ENCODE measurements around the gene EP400.

Gene EP400

DNA sequence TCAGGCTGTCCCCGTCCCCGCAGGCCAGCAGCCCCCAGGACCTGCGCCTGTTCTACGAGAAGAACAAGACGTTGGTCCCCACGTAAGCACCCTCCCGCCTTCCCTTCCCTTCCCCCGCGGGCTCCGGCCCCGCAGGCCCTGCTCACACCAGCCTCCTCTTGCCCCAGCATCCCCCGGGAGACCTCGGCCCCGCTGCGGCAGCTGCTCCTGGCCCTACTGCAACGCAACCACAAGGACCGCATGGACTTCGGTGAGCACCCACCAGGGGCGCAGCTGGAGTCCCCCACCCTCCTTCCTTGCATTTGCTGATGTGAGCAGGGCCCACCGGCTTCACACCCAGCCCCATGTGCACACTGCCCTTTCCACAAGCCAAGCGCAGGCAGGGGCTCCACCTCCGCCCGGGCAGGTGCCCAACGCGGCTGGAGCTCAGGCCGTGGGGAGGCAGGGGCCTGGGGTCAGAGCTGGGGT, 40.0 kb upstream of the EP400 start:
- CTCF ChIA-PET = no interaction called here

DNA sequence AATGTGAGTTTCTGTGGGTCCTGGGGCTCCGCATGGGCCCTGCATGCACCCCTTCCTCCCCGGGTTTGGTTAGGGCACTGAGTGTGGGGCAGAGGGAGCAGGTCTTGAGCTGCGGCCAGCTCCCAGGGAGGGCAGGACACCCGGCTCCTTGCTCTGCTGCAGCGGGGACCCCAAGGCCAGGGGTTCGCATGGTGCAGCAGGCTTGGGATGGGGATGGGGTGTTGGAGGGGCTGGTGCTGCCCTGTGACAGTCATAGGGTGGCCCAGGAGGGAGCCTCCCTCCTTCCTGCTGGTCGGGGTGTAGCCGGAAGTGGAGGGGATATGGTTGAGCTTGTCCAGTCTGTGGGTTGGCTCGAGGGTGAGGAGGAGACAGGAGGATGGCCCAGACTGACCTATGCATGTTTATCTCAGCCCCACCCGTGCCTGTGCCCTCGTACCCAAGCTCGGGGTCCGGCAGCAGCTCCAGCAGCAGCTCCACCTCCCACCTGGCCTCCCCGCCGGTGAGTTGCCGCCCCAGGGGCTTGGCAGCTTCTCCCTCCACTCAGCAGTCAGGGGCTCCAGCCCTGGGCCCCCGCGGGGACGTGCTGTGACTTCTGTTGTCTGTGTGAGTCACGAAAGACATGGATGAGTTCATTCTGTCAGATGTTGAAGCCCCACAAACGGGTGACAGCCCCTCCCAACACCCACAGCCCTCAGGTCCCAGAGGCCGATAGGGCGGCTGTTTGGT, 39.3 kb upstream of the EP400 start:
- no peak for DNase-seq
- no peak overlapping the region for H3K4me3 ChIP-seq (ENCODE audit: control insufficient read depth in 1 of 7, extremely low read depth in 1 of 7, insufficient read depth in 4 of 7, low read depth in 2 of 7, low read length in 6 of 7)
- no peaks in the 10 kb centered on the region for H3K27me3 ChIP-seq (replicated peaks in 2 of 5; ENCODE audit: control insufficient read depth in 4 of 5, insufficient read depth in 5 of 5, low read length in 4 of 5)
- WGBS (ENCODE audit: insufficient coverage) = 97% methylated on average over 15 of the region's 23 CpGs
- ChIA-PET POLR2A (no interaction called here), CTCF (interaction anchor here (1.3 kb wide), 1 partner anchor 17 kb away, joined by 3 read pairs; no protein-coding TSS in a partner anchor)
- no peaks in the 10 kb centered on the region for H3K9me3 ChIP-seq (ENCODE audit: control extremely low read depth in 1 of 5, control insufficient read depth in 4 of 5, insufficient read depth in 2 of 5, low read depth in 1 of 5, low read length in 4 of 5)
- H3K27ac ChIP-seq (ENCODE audit: insufficient read depth in 1 of 2, low read depth in 1 of 2, low read length in 2 of 2, poor library complexity in 1 of 2, severe bottlenecking in 2 of 2) = no peak overlapping the region
- peaks cover 12 to 86% (median 54%) of the 10 kb centered on the region in 4 experiments for H3K36me3 ChIP-seq (ENCODE audit: control insufficient read depth in 4 of 4, insufficient read depth in 4 of 4, low read length in 3 of 4)
- H3K4me1 ChIP-seq (ENCODE audit: control extremely low read depth in 1 of 4, control insufficient read depth in 4 of 4, insufficient read depth in 4 of 4, low read length in 3 of 4) = no peaks in the 10 kb centered on the region

More for the DNA sequence above, 40.0 kb upstream of the EP400 start:
- Histone ChIP-seq H3K27ac (ENCODE audit: insufficient read depth in 1 of 2, low read depth in 1 of 2, low read length in 2 of 2, poor library complexity in 1 of 2, severe bottlenecking in 2 of 2) (no peak overlapping the region), H3K9me3 (ENCODE audit: control extremely low read depth in 1 of 5, control insufficient read depth in 4 of 5, insufficient read depth in 2 of 5, low read depth in 1 of 5, low read length in 4 of 5) (no peaks in the 10 kb centered on the region), H3K4me1 (ENCODE audit: control extremely low read depth in 1 of 4, control insufficient read depth in 4 of 4, insufficient read depth in 4 of 4, low read length in 3 of 4) (no peaks in the 10 kb centered on the region), H3K4me3 (ENCODE audit: control insufficient read depth in 1 of 7, extremely low read depth in 1 of 7, insufficient read depth in 4 of 7, low read depth in 2 of 7, low read length in 6 of 7) (no peak overlapping the region), H3K27me3 (replicated peaks in 2 of 5; ENCODE audit: control insufficient read depth in 4 of 5, insufficient read depth in 5 of 5, low read length in 4 of 5) (no peaks in the 10 kb centered on the region), H3K36me3 (ENCODE audit: control insufficient read depth in 4 of 4, insufficient read depth in 4 of 4, low read length in 3 of 4) (peaks cover 12 to 84% (median 48%) of the 10 kb centered on the region in 4 experiments)
- DNase-seq = no peak
- 98% methylated on average over 26 of the region's 26 CpGs for WGBS (ENCODE audit: insufficient coverage)
- POLR2A ChIA-PET = no interaction called here

DNA sequence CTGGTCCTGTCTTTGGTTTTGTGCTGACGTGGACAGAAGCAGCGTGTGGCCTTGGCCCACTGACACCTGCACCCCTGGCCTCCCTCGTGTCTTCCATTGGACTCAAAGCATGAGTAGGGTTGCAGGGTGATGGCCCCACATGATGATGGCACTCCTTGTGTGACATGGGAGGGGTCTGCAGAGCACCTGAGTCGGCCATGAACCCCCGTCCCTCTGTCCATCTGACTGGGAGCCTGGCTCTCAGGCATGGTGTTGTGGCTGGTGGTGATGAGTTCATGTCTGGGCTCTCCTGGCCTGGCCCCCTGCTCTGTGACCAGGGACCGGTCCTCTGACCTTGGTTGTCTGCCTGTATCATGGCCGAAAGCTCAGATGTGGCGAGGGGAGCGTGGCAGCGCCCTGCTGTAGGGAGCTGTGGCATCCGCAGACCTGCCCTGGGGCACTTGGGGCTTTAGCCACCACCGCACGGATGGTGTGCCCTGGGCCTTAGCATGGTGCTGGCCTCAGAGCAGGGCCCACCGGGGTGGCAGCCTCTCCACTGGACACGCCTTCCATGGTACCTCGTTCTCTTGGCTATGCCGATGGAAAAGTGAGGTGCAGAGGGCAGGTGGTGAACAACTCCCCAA, 38.6 kb upstream of the EP400 start:
- no peaks in the 10 kb centered on the region for H3K4me1 ChIP-seq (ENCODE audit: control extremely low read depth in 1 of 4, control insufficient read depth in 4 of 4, insufficient read depth in 4 of 4, low read length in 3 of 4)
- H3K9me3 ChIP-seq (ENCODE audit: control extremely low read depth in 1 of 5, control insufficient read depth in 4 of 5, insufficient read depth in 2 of 5, low read depth in 1 of 5, low read length in 4 of 5) = no peaks in the 10 kb centered on the region
- no peak for DNase-seq
- WGBS (ENCODE audit: insufficient coverage) = 96% methylated on average over 12 of the region's 17 CpGs
- ChIA-PET POLR2A (no interaction called here), CTCF (interaction anchor here (1.3 to 1.8 kb wide), 2 partner anchors 9 to 16 kb away, joined by 3 to 6 read pairs; no protein-coding TSS in a partner anchor)
- H3K36me3 ChIP-seq (ENCODE audit: control insufficient read depth in 4 of 4, insufficient read depth in 4 of 4, low read length in 3 of 4) = peaks cover 13 to 93% (median 58%) of the 10 kb centered on the region in 4 experiments
- H3K27me3 ChIP-seq (replicated peaks in 2 of 5; ENCODE audit: control insufficient read depth in 4 of 5, insufficient read depth in 5 of 5, low read length in 4 of 5) = no peaks in the 10 kb centered on the region
- no peak overlapping the region for H3K4me3 ChIP-seq (ENCODE audit: control insufficient read depth in 1 of 7, extremely low read depth in 1 of 7, insufficient read depth in 4 of 7, low read depth in 2 of 7, low read length in 6 of 7)
- H3K27ac ChIP-seq (ENCODE audit: insufficient read depth in 1 of 2, low read depth in 1 of 2, low read length in 2 of 2, poor library complexity in 1 of 2, severe bottlenecking in 2 of 2) = no peak overlapping the region

DNA sequence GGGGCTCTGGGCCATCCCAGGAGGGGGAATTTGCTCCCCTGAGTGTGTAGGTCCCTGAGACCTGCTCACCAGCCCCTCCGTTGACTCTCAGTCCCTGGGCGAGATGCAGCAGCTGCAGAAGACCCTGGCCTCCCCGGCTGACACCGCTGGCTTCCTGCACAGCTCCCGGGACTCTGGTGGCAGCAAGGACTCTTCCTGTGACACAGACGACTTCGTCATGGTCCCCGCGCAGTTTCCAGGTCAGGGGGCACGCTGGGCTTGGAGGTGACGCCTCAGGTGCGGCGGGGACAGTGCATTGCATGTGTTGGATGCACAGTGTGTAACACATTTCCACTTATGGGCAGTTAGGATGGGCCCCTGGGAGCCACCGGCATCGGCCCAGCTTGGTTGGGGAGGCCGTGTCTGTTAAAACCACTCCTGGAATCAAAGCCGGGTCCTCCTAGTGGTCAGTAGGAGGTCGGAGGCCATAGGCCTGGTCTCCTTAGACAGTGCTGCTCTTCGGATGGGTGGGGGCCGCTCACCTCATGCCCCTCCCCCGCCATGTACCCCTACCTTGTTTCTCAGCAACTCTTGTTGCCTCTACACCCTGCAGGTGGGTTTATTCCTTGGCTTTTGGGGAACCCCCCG, 37.8 kb upstream of the EP400 start:
- DNase-seq = no peak
- Histone ChIP-seq H3K9me3 (ENCODE audit: control extremely low read depth in 1 of 5, control insufficient read depth in 4 of 5, insufficient read depth in 2 of 5, low read depth in 1 of 5, low read length in 4 of 5) (no peaks in the 10 kb centered on the region), H3K27me3 (replicated peaks in 2 of 5; ENCODE audit: control insufficient read depth in 4 of 5, insufficient read depth in 5 of 5, low read length in 4 of 5) (no peaks in the 10 kb centered on the region), H3K4me3 (ENCODE audit: control insufficient read depth in 1 of 7, extremely low read depth in 1 of 7, insufficient read depth in 4 of 7, low read depth in 2 of 7, low read length in 6 of 7) (no peak overlapping the region), H3K4me1 (ENCODE audit: control extremely low read depth in 1 of 4, control insufficient read depth in 4 of 4, insufficient read depth in 4 of 4, low read length in 3 of 4) (no peaks in the 10 kb centered on the region), H3K36me3 (ENCODE audit: control insufficient read depth in 4 of 4, insufficient read depth in 4 of 4, low read length in 3 of 4) (peaks cover 15 to 91% (median 59%) of the 10 kb centered on the region in 4 experiments), H3K27ac (ENCODE audit: insufficient read depth in 1 of 2, low read depth in 1 of 2, low read length in 2 of 2, poor library complexity in 1 of 2, severe bottlenecking in 2 of 2) (no peak overlapping the region)
- WGBS (ENCODE audit: insufficient coverage) = 90% methylated on average over 20 of the region's 22 CpGs
- ChIA-PET POLR2A (no interaction called here), CTCF (interaction anchor here (1.1 to 1.8 kb wide), 3 partner anchors 10 to 15 kb away, joined by 3 to 6 read pairs (median 4); no protein-coding TSS in a partner anchor)

DNA sequence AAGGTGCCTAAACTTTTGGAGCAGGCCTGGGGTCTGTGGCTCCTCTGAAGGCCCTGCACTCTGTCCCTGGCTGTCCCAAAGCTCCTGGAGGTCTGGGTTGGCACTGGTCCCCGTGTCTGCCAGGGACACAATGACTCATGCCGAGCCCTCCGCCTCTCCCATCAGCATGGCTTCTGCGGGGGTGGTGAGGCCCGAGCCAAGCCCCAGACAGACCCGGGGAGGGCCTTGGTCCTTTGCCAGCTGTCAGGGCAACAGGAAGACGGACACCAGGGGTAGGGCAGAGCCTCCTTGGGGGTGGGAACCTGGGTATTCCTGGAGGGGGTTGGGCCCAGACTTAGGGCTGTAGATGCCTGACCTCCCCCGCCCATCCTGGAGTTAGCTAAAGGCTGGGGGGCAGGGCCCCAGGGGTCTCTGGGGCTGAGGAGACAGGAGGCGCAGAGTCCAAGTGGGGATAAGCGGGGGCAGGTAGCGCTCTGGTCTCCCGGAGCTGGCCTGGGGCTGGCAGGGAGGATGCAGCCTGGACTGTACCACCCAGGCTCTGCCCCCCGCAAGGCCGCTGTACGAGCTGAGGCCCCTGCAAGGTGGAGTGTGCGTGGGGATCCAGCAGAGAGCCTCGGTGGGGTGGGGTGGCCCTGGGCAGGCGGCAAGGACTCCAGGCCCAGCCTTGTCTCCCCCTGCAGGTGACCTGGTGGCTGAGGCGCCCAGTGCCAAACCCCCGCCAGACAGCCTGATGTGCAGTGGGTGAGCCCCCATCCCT, 37.0 kb upstream of the EP400 start:
- Histone ChIP-seq H3K9me3 (ENCODE audit: control extremely low read depth in 1 of 5, control insufficient read depth in 4 of 5, insufficient read depth in 2 of 5, low read depth in 1 of 5, low read length in 4 of 5) (no peaks in the 10 kb centered on the region), H3K36me3 (ENCODE audit: control insufficient read depth in 4 of 4, insufficient read depth in 4 of 4, low read length in 3 of 4) (peaks cover 15 to 91% (median 60%) of the 10 kb centered on the region in 4 experiments), H3K4me1 (ENCODE audit: control extremely low read depth in 1 of 4, control insufficient read depth in 4 of 4, insufficient read depth in 4 of 4, low read length in 3 of 4) (no peaks in the 10 kb centered on the region), H3K4me3 (ENCODE audit: control insufficient read depth in 1 of 7, extremely low read depth in 1 of 7, insufficient read depth in 4 of 7, low read depth in 2 of 7, low read length in 6 of 7) (no peak overlapping the region), H3K27ac (ENCODE audit: insufficient read depth in 1 of 2, low read depth in 1 of 2, low read length in 2 of 2, poor library complexity in 1 of 2, severe bottlenecking in 2 of 2) (no peak overlapping the region), H3K27me3 (replicated peaks in 2 of 5; ENCODE audit: control insufficient read depth in 4 of 5, insufficient read depth in 5 of 5, low read length in 4 of 5) (no peaks in the 10 kb centered on the region)
- 92% methylated on average over 18 of the region's 20 CpGs for WGBS (ENCODE audit: insufficient coverage)
- POLR2A ChIA-PET = no interaction called here
- CTCF ChIA-PET = interaction anchor here (1.1 to 1.8 kb wide), 3 partner anchors 11 to 15 kb away, joined by 3 to 6 read pairs (median 4); no protein-coding TSS in a partner anchor
- DNase-seq = peak in 2 of 3 donors; percentile 23 to 36

DNA sequence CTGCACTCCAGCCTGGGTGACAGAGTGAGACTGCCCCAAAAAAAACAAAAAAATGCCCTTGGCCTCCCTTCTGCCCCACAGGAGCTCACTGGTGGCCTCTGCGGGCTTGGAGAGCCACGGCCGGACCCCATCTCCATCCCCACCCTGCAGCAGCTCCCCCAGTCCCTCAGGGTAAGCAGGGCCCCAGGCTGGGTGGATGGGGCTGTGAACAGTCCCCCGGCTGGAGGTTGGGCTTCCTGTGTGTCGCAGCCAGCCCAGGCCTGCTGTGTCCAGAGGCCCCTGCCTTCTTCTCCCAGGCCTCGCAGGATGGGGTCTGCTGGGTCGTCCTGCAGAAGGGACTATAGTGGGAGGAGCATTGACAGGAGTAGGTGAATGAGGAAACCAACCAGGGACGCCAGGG, 36.1 kb upstream of the EP400 start:
- WGBS (ENCODE audit: insufficient coverage) = 91% methylated on average over 5 of the region's 8 CpGs
- ChIA-PET POLR2A (no interaction called here), CTCF (no interaction called here)
- Histone ChIP-seq H3K4me3 (ENCODE audit: control insufficient read depth in 1 of 7, extremely low read depth in 1 of 7, insufficient read depth in 4 of 7, low read depth in 2 of 7, low read length in 6 of 7) (no peak overlapping the region), H3K27ac (ENCODE audit: insufficient read depth in 1 of 2, low read depth in 1 of 2, low read length in 2 of 2, poor library complexity in 1 of 2, severe bottlenecking in 2 of 2) (no peak overlapping the region), H3K9me3 (ENCODE audit: control extremely low read depth in 1 of 5, control insufficient read depth in 4 of 5, insufficient read depth in 2 of 5, low read depth in 1 of 5, low read length in 4 of 5) (no peaks in the 10 kb centered on the region), H3K36me3 (ENCODE audit: control insufficient read depth in 4 of 4, insufficient read depth in 4 of 4, low read length in 3 of 4) (peaks cover 15 to 91% (median 62%) of the 10 kb centered on the region in 4 experiments), H3K4me1 (ENCODE audit: control extremely low read depth in 1 of 4, control insufficient read depth in 4 of 4, insufficient read depth in 4 of 4, low read length in 3 of 4) (no peaks in the 10 kb centered on the region), H3K27me3 (replicated peaks in 2 of 5; ENCODE audit: control insufficient read depth in 4 of 5, insufficient read depth in 5 of 5, low read length in 4 of 5) (no peaks in the 10 kb centered on the region)
- DNase-seq = no peak

All from common myeloid progenitor, CD34-positive (primary cell).